Astrocyte (in vitro differentiated cells and primary cell): Measurements from ENCODE around the gene FRS2. TPM values are rescaled to one million over a fixed set of nuclear protein-coding genes. Genes with fewer than 3 reads are reported as not detected.

Source experiments
- DNase-seq: peaks from one replicate; pipeline ENCODE4 v3.0.0-alpha.2; 2010; ENCODE audit warnings: low read depth
- FAIRE-seq: peaks from 2 replicates; lab custom pipeline; 2011; peaks lifted over from hg19 to GRCh38; lab: Jason Lieb, UNC
- H2AFZ ChIP-seq: 2 replicates; pipeline ENCODE4 v1.6.0; 2012; ENCODE audit warnings: low read depth, low read length, inconsistent platforms
- H3K27ac ChIP-seq: 2 replicates; pipeline ENCODE4 v1.5.1; 2011; ENCODE audit warnings: low read depth, low read length, inconsistent platforms
- H3K27me3 ChIP-seq: 2 replicates; pipeline ENCODE4 v1.6.0; 2011; ENCODE audit warnings: low read length, inconsistent platforms; ENCODE audit not compliant: insufficient read depth
- H3K36me3 ChIP-seq: 2 replicates; pipeline ENCODE4 v1.5.1; 2011; ENCODE audit warnings: low read length, inconsistent platforms; ENCODE audit not compliant: insufficient read depth
- H3K4me1 ChIP-seq: 2 replicates; pipeline ENCODE4 v1.5.1; 2011; ENCODE audit warnings: low read length, inconsistent platforms; ENCODE audit not compliant: insufficient read depth
- H3K4me2 ChIP-seq: 2 replicates; pipeline ENCODE4 v1.6.0; 2012; ENCODE audit warnings: low read length, inconsistent platforms
- H3K4me3 ChIP-seq: 2 replicates; pipeline ENCODE4 v1.5.1; 2011; ENCODE audit warnings: low read depth, mild to moderate bottlenecking, low read length, inconsistent platforms; ENCODE audit not compliant: insufficient read depth
- H3K79me2 ChIP-seq: 2 replicates; pipeline ENCODE4 v1.6.0; 2012; ENCODE audit warnings: mild to moderate bottlenecking, low read length, inconsistent platforms; ENCODE audit not compliant: insufficient read depth
- H3K9ac ChIP-seq: 2 replicates; pipeline ENCODE4 v1.6.0; 2012; ENCODE audit warnings: mild to moderate bottlenecking, low read length, inconsistent platforms
- H3K9me3 ChIP-seq: 2 replicates; pipeline ENCODE4 v1.5.1; 2012; ENCODE audit warnings: low read depth, mild to moderate bottlenecking, low read length, inconsistent platforms; ENCODE audit not compliant: insufficient read depth
- H4K20me1 ChIP-seq: 2 replicates; pipeline ENCODE4 v1.6.0; 2012; ENCODE audit warnings: low read length, inconsistent platforms; ENCODE audit not compliant: insufficient read depth
- H3K27ac Mint-ChIP-seq: one replicate; pipeline ENCODE4 v1.8.0; 2021; ENCODE audit warnings: mild to moderate bottlenecking, mixed read lengths; ENCODE audit not compliant: unreplicated experiment
- H3K27me3 Mint-ChIP-seq: one replicate; pipeline ENCODE4 v1.8.0; 2021; ENCODE audit warnings: low read depth, mixed read lengths; ENCODE audit not compliant: unreplicated experiment
- H3K36me3 Mint-ChIP-seq: one replicate; pipeline ENCODE4 v1.8.0; 2021; ENCODE audit warnings: low read depth, mixed read lengths; ENCODE audit not compliant: unreplicated experiment
- H3K4me1 Mint-ChIP-seq: one replicate; pipeline ENCODE4 v1.8.0; 2021; ENCODE audit warnings: low read depth, mixed read lengths; ENCODE audit not compliant: unreplicated experiment
- H3K4me3 Mint-ChIP-seq: one replicate; pipeline ENCODE4 v1.8.0; 2021; ENCODE audit warnings: mild to moderate bottlenecking, moderate library complexity, mixed read lengths; ENCODE audit not compliant: unreplicated experiment
- H3K9me3 Mint-ChIP-seq: one replicate; pipeline ENCODE4 v1.8.0; 2021; ENCODE audit warnings: mild to moderate bottlenecking, mixed read lengths; ENCODE audit not compliant: unreplicated experiment
- CTCF ChIP-seq: IDR thresholded peaks from 2 replicates; pipeline ENCODE4 v1.5.1; 2011; ENCODE audit warnings: low read depth, mild to moderate bottlenecking, inconsistent platforms, low read length, moderate library complexity; ENCODE audit not compliant: insufficient read depth
- EZH2 ChIP-seq: IDR thresholded peaks from 2 replicates; pipeline ENCODE4 v1.6.1; 2012; ENCODE audit warnings: mild to moderate bottlenecking, low read length, inconsistent platforms; ENCODE audit not compliant: insufficient read depth
- total RNA-seq: library from RNA; stranded (reverse); gene quantifications from 2 replicates; pipeline ENCODE4 v1.2.1, GENCODE V29; 2021

Gene FRS2
- total RNA-seq, 1 donor from 2014 or later: 60.9 TPM

- Histone ChIP-seq H3K4me3 (no peak overlapping the region), H3K27me3 (no peaks in the 10 kb centered on the region), H2AFZ (no peak overlapping the region), H3K79me2 (peaks cover 90% of the 10 kb centered on the region), H3K36me3 (no peaks in the 10 kb centered on the region), H4K20me1 (peaks cover 56% of the 10 kb centered on the region), H3K27ac (peak overlapping the region; percentile 40), H3K9me3 (no peaks in the 10 kb centered on the region), H3K9ac (no peak overlapping the region), H3K4me1 (peaks cover 33% of the 10 kb centered on the region), H3K4me2 (peak overlapping the region; percentile 22)
- Mint-ChIP-seq H3K27ac (no peak overlapping the region), H3K4me1 (peaks cover 27% of the 10 kb centered on the region), H3K36me3 (peaks cover 21% of the 10 kb centered on the region), H3K9me3 (peaks cover 13% of the 10 kb centered on the region), H3K4me3 (no peak overlapping the region), H3K27me3 (no peaks in the 10 kb centered on the region)
- FAIRE-seq (peak; percentile 5), DNase-seq (no peak)
- TF ChIP-seq EZH2 (no peak), CTCF (no peak)
Measured at GRCh38 chr12:69524755-69525469, 54.7 kb downstream of the FRS2 start.

GRCh38 chr12:69527506-69528272 is 57.5 kb downstream of the FRS2 start:
- peak overlapping the region; percentile 59 for H3K9ac ChIP-seq
- no peak overlapping the region for H2AFZ ChIP-seq
- peaks cover 33% of the 10 kb centered on the region for H3K4me1 ChIP-seq
- H3K36me3 ChIP-seq: peaks cover 3% of the 10 kb centered on the region
- H4K20me1 ChIP-seq: peaks cover 32% of the 10 kb centered on the region
- no peaks in the 10 kb centered on the region for H3K27me3 Mint-ChIP-seq
- no peak overlapping the region for H3K4me3 ChIP-seq
- H3K27ac Mint-ChIP-seq: peak overlapping the region; percentile 73
- H3K4me1 Mint-ChIP-seq: peaks cover 16% of the 10 kb centered on the region
- peaks cover 85% of the 10 kb centered on the region for H3K79me2 ChIP-seq
- TF ChIP-seq EZH2 (no peak), CTCF (no peak)
- peaks cover 15% of the 10 kb centered on the region for H3K36me3 Mint-ChIP-seq
- no peaks in the 10 kb centered on the region for H3K27me3 ChIP-seq
- peak overlapping the region; percentile 77 for H3K27ac ChIP-seq
- H3K4me3 Mint-ChIP-seq: no peak overlapping the region
- H3K9me3 Mint-ChIP-seq: peaks cover 8% of the 10 kb centered on the region
- FAIRE-seq (peak; percentile 82), DNase-seq (peak; percentile 94)
- H3K4me2 ChIP-seq: peak overlapping the region; percentile 59
- no peaks in the 10 kb centered on the region for H3K9me3 ChIP-seq

GRCh38 chr12:69529021-69529420 is 58.8 kb downstream of the FRS2 start:
- TF ChIP-seq EZH2: no peak
- Mint-ChIP-seq H3K4me1 (peaks cover 22% of the 10 kb centered on the region), H3K4me3 (no peak overlapping the region), H3K36me3 (peaks cover 11% of the 10 kb centered on the region), H3K27me3 (no peaks in the 10 kb centered on the region), H3K9me3 (no peaks in the 10 kb centered on the region), H3K27ac (peak overlapping the region; percentile 73)
- no peak overlapping the region for H3K4me3 ChIP-seq
- H3K27ac ChIP-seq: peak overlapping the region; percentile 77
- H3K9me3 ChIP-seq: no peaks in the 10 kb centered on the region
- H3K79me2 ChIP-seq: peaks cover 80% of the 10 kb centered on the region
- FAIRE-seq (no peak), DNase-seq (no peak)
- peak overlapping the region; percentile 59 for H3K9ac ChIP-seq
- H3K36me3 ChIP-seq: peaks cover 3% of the 10 kb centered on the region
- H3K4me1 ChIP-seq: peaks cover 37% of the 10 kb centered on the region
- peaks cover 20% of the 10 kb centered on the region for H4K20me1 ChIP-seq
- H2AFZ ChIP-seq: no peak overlapping the region
- H3K27me3 ChIP-seq: no peaks in the 10 kb centered on the region
- H3K4me2 ChIP-seq: peak overlapping the region; percentile 59
